Left lobe of liver (tissue), 2 donors: ENCODE results near the gene ESYT1. TPM values are rescaled to one million over a fixed set of nuclear protein-coding genes. Genes with fewer than 3 reads are reported as not detected.
"Not testable (repeated sequence)": the region's sequence is repeated elsewhere in the genome, so short reads cannot be mapped to it uniquely, and the experiment has no call there.

Experiments
- ATAC-seq: fragments of 200-7000 bp; cut with Tn5 transposase; one replicate; pipeline ENCODE4 v1.9.1; 2020; ENCODE audit warnings: mild to moderate bottlenecking, moderate library complexity
- DNase-seq: peaks from one replicate; pipeline ENCODE4 v3.0.0-alpha.2; 2020; ENCODE audit warnings: low spot score
- total RNA-seq: library from RNA; stranded (reverse); gene quantifications from one replicate; pipeline ENCODE4 v1.2.1, GENCODE V29; 2021
- donor health status: DM: no; HTN: no; CAD: no; lungs with moderate emphysema.
- donor health status: DM: no; HTN: yes; CAD: no.

ESYT1 gene
- total RNA-seq, 1 donor from 2014 or later, result 62.2 TPM

GRCh38 chr12:56103066-56103711, 24.9 kb upstream of the ESYT1 start:
- DNase-seq, result no peak

GRCh38 chr12:56103823-56104108, 24.3 kb upstream of the ESYT1 start:
- ATAC-seq (no peak), DNase-seq (no peak)

More at GRCh38 chr12:56103066-56103711, 24.9 kb upstream of the ESYT1 start:
- ATAC-seq, result no peak

GRCh38 chr12:56104109-56104814, 23.8 kb upstream of the ESYT1 start, which contains the start of gene PA2G4:
Gene PA2G4, plus strand, starts transcription at chr12:56104559. Its CDS starts 179 bp downstream, at chr12:56104738.
- ATAC-seq (peak; percentile 92), DNase-seq (peak; percentile 99)

- peak; percentile 30 for ATAC-seq
- no peak for DNase-seq
Observed at GRCh38 chr12:56104815-56105608, 23.1 kb upstream of the ESYT1 start.

GRCh38 chr12:56105609-56105902, 22.5 kb upstream of the ESYT1 start:
- ATAC-seq (no peak), DNase-seq (no peak)

GRCh38 chr12:56107242-56107641, 20.8 kb upstream of the ESYT1 start:
- no peak for ATAC-seq
- DNase-seq, result no peak

GRCh38 chr12:56110571-56110970, 17.5 kb upstream of the ESYT1 start:
- DNase-seq (no peak), ATAC-seq (no peak)

GRCh38 chr12:56114084-56114483, 14.0 kb upstream of the ESYT1 start:
- ATAC-seq, result no peak

GRCh38 chr12:56115329-56115728, 12.7 kb upstream of the ESYT1 start:
- ATAC-seq, result no peak
- no peak for DNase-seq

More at GRCh38 chr12:56114084-56114483, 14.0 kb upstream of the ESYT1 start:
- DNase-seq, result no peak

- DNase-seq, result peak; percentile 95
- peak; percentile 58 for ATAC-seq
Observed at GRCh38 chr12:56116267-56117081, 11.6 kb upstream of the ESYT1 start, which contains the start of gene RPL41. Gene RPL41, plus strand, starts transcription at chr12:56116633.

- not testable (repeated sequence) for ATAC-seq, DNase-seq
Observed at GRCh38 chr12:56117082-56117706, 10.9 kb upstream of the ESYT1 start.

GRCh38 chr12:56117778-56118687, 10.0 kb upstream of the ESYT1 start, which contains the start of gene ZC3H10:
Gene ZC3H10, plus strand, starts transcription at chr12:56118266. Its CDS starts 2,297 bp downstream, at chr12:56120563.
- DNase-seq, result peak; percentile 99
- ATAC-seq, result peak; percentile 75

- DNase-seq (no peak), ATAC-seq (no peak)
Observed at GRCh38 chr12:56118688-56119357, 9.2 kb upstream of the ESYT1 start.

GRCh38 chr12:56119361-56119796, 8.7 kb upstream of the ESYT1 start:
- DNase-seq (peak; percentile 85), ATAC-seq (peak; percentile 55)

GRCh38 chr12:56120158-56120846, 7.8 kb upstream of the ESYT1 start:
- DNase-seq (no peak), ATAC-seq (no peak)

- ATAC-seq (peak; percentile 52), DNase-seq (peak; percentile 92)
Observed at GRCh38 chr12:56121204-56121870, 6.7 kb upstream of the ESYT1 start.

GRCh38 chr12:56122637-56123036, 5.4 kb upstream of the ESYT1 start:
- no peak for DNase-seq

More at GRCh38 chr12:56122637-56123036, 5.4 kb upstream of the ESYT1 start:
- ATAC-seq, result peak; percentile 21
